Mammary epithelial cell (primary cell): Measurements from ENCODE around the gene FAM186B.

Experiments used
- EZH2 ChIP-seq: IDR thresholded peaks from 2 replicates; pipeline ENCODE4 v1.6.1; 2012; ENCODE audit warnings: low read length, inconsistent platforms, borderline replicate concordance
- TF ChIP-seq, protein P1 (sequence below), 2 donors: IDR thresholded peaks in 1 of 2; conservative IDR thresholded peaks in 1 of 2; 2 replicates each; pipeline ENCODE4 v1.5.1; 2011 to 2012; ENCODE audit warnings: inconsistent platforms in 2 of 2, low read length in 2 of 2, mild to moderate bottlenecking in 2 of 2, control low read depth in 1 of 2, low read depth in 1 of 2; ENCODE audit not compliant: insufficient read depth in 1 of 2; ENCODE audit errors: extremely low read depth in 1 of 2

DNA sequence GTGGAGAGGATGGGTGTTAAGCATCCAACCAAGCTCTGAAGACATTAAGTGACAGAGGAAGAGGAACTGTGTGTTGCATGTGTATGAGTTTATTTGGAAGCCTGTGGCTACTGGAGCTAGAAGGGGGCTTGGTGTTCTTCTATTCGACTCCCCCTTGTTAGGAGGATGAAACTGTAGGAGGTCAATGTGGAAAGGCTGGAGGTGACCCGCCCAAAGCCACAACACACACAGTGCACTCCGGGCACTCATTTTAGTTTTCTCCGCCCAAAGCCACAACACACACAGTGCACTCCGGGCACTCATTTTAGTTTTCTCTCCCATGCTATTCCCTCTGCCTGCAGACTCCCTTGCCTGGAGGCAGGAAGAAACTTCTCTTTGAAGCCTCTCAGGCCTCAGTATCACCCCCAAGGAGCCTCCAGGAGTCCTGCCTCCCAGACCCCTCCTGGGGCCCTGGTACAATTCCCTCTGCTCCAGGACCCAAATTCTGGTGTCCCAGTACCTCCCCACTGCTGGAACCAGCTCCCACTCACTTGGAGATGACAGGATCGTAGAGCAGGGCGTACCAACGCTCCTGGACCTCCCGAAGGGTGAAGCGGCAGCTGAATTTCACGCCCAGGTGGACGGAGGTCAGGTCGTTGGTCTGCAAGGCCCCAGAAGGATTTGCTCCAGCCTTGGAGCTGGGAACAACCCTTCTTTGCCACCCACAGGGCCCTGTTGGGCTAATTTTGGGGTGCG, 41.3 kb downstream of the FAM186B start:
- TF ChIP-seq, protein P1, sequence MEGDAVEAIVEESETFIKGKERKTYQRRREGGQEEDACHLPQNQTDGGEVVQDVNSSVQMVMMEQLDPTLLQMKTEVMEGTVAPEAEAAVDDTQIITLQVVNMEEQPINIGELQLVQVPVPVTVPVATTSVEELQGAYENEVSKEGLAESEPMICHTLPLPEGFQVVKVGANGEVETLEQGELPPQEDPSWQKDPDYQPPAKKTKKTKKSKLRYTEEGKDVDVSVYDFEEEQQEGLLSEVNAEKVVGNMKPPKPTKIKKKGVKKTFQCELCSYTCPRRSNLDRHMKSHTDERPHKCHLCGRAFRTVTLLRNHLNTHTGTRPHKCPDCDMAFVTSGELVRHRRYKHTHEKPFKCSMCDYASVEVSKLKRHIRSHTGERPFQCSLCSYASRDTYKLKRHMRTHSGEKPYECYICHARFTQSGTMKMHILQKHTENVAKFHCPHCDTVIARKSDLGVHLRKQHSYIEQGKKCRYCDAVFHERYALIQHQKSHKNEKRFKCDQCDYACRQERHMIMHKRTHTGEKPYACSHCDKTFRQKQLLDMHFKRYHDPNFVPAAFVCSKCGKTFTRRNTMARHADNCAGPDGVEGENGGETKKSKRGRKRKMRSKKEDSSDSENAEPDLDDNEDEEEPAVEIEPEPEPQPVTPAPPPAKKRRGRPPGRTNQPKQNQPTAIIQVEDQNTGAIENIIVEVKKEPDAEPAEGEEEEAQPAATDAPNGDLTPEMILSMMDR (conservative IDR thresholded peaks at IDR 0.05 in 1 of 2, IDR thresholded peaks at IDR 0.05 in 1 of 2; ENCODE audit: extremely low read depth in 1 of 2, insufficient read depth in 1 of 2, low read depth in 1 of 2, low read length in 2 of 2) = no peak
- no peak for TF ChIP-seq EZH2
